ENCODE results near the gene NEUROD1.

Gene NEUROD1

DNA sequence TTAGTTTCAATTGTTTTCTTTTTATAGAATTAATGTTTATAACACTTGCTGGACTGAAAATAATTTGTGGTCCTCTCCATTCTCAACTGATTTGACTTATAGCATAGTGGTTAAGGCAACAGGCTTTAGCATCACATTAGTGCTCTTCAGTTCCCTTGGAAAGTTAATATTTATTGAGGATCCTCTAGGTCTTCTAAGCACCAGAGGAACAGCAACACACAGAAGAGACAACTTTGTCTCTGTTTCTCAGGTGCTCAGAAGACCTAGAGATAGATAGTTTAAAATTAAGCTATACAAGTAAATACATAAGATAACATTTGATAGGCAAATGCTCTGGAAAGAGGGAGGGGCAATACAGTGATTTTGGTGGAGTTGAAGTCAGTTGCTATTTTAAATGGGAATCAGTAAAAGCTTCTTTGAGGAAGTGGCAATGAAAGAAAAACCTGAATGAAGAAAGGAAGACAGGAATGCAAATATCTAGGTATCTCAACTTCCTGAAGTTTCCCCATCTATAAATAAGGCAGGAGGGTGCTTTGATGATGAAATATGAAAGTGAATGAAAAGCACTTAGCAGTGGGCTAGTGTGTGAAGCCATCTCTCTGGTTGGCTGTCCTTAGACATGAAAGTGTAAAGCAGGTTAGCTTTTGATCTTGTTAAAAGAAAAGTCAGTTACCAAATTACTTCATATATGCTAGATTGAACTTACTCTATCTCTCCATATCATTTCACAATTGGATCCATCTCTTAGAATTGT lies 7.9 kb downstream of the NEUROD1 start:
- H3K27ac Mint-ChIP-seq = no peak overlapping the region
- DNase-seq (no peak), ATAC-seq (replicated peaks) (peak; percentile 82 to 87)
- no peaks in the 10 kb centered on the region for H3K9me3 Mint-ChIP-seq
- no peaks in the 10 kb centered on the region for H3K36me3 Mint-ChIP-seq
- H3K4me3 Mint-ChIP-seq = no peak overlapping the region
- H3K4me1 Mint-ChIP-seq = peaks cover 10 to 18% of the 10 kb centered on the region in 2 donors
- peaks cover 20 to 32% of the 10 kb centered on the region in 2 donors for H3K27me3 Mint-ChIP-seq

DNA sequence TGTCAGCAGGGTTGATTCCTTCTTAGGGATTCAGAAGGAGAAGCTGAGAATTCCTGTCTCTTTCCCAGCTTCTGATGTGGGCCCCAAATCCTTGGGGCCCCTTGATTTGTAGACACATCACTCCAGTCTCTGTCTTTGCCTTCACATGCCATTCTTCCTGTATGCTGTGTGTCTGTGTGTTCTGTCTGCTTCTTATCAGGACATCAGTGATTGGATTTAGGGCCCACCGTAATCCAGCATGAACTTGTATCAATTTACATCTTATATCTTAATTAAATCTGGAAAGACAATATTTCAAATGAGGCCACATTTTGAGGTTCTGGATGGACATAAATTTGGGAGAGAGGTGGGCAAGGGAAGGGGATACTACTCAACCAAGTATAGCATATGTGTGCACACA lies 9.7 kb downstream of the NEUROD1 start:
- Mint-ChIP-seq H3K4me3 (no peak overlapping the region), H3K27ac (no peak overlapping the region), H3K36me3 (no peaks in the 10 kb centered on the region), H3K27me3 (peaks cover 25 to 33% of the 10 kb centered on the region in 2 donors), H3K9me3 (peaks cover 6 to 7% of the 10 kb centered on the region in 2 donors), H3K4me1 (peaks cover 10 to 18% of the 10 kb centered on the region in 2 donors)
- ATAC-seq (replicated peaks) = no peak
- no peak for DNase-seq

DNA sequence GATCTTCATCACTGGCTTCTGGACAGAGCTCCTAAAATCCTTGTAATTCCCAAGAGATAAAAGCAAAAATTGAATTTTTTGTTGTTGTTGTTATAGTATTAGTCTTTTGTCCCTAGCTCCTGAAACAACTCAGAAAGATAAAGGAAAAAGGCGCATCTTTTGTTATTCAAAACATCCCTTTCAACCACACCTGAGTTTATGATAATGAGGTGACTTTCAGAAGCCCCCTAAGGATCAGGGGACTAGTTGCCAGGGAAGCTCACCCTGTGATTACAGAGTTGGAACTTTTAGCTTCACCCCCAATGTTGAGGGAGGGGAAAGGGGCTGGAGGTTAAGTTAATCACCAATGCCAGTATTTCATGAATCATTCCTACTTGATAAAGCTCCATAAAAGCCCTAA lies 13.1 kb downstream of the NEUROD1 start:
- H3K27me3 Mint-ChIP-seq = peaks cover 30 to 33% of the 10 kb centered on the region in 2 donors
- no peak overlapping the region for H3K4me3 Mint-ChIP-seq
- ATAC-seq (replicated peaks) = no peak
- H3K36me3 Mint-ChIP-seq = no peaks in the 10 kb centered on the region
- H3K9me3 Mint-ChIP-seq = peaks cover 6 to 7% of the 10 kb centered on the region in 2 donors
- H3K4me1 Mint-ChIP-seq = peaks cover 0 to 6% of the 10 kb centered on the region in 2 donors
- no peak for DNase-seq
- no peak overlapping the region for H3K27ac Mint-ChIP-seq

DNA sequence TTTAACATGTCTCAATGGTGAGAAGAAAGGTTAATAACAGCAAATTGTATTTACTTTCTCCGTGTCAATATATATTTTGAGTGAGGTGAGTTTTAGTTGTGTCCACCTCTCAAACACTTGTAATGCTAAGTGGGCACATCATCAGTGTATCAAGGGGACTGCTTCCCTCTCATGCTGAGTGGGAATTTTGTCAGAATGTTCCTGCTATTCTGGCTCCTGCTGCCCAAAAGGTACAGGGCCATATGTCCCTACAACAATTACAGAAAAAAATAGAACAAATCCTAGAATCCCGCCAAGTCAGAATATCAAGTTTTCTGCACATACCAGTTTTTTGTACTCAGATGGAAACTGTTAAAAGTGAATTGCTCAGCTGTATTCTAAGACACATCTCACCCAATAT lies 18.0 kb downstream of the NEUROD1 start:
- Mint-ChIP-seq H3K27ac (no peak overlapping the region), H3K36me3 (no peaks in the 10 kb centered on the region), H3K9me3 (peaks cover 6 to 7% of the 10 kb centered on the region in 2 donors), H3K4me3 (no peak overlapping the region), H3K27me3 (peaks cover 34 to 41% of the 10 kb centered on the region in 2 donors), H3K4me1 (peaks cover 3 to 5% of the 10 kb centered on the region in 2 donors)
- ATAC-seq (replicated peaks) (no peak), DNase-seq (no peak)

DNA sequence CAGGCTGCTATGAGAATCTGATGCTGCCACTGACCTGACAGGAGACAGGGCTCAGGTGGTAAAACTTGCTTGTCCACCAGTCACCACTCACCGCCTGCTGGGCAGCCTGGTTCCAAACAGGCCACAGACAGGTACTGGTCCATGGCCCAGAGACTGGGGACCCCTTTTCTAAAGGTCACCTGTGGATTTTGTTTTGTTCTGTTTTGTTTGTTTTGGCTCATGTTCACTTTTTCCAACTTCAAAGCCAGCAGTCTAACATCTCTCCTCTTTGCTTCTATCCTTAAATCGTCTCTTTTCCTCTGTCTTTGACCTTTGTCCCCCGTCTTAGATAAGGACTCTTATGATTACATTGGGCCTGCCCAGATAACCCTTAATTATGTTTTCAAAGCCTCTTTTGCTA lies 20.1 kb downstream of the NEUROD1 start:
- DNase-seq (no peak), ATAC-seq (replicated peaks) (no peak)
- Mint-ChIP-seq H3K27me3 (peaks cover 36% of the 10 kb centered on the region in 2 donors), H3K27ac (no peak overlapping the region), H3K36me3 (no peaks in the 10 kb centered on the region), H3K4me3 (no peak overlapping the region), H3K9me3 (no peaks in the 10 kb centered on the region), H3K4me1 (peaks cover 10 to 15% of the 10 kb centered on the region in 2 donors)

DNA sequence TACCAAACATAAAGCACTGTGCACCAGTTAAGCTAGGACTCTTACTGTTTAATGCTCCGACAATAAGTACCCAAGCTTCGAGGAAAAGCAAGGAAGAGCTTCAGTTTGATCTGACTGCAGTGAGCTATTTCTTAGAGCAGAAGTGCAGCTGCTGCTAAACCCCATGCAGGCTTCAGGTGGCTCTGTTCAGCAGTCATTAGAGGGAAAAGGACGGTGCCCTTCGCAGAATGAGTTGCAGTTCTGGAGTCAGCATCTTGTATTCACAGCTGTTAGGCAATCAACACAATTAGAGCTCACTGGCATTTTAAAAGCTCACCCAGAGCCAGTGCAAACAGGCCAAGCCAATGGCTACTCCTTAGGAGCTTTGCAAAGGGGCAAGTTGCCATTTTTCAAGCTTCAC lies 21.9 kb downstream of the NEUROD1 start:
- no peaks in the 10 kb centered on the region for H3K36me3 Mint-ChIP-seq
- no peak overlapping the region for H3K27ac Mint-ChIP-seq
- DNase-seq (no peak), ATAC-seq (replicated peaks) (no peak)
- no peaks in the 10 kb centered on the region for H3K9me3 Mint-ChIP-seq
- H3K27me3 Mint-ChIP-seq = peaks cover 38 to 48% of the 10 kb centered on the region in 2 donors
- H3K4me3 Mint-ChIP-seq = no peak overlapping the region
- H3K4me1 Mint-ChIP-seq = peaks cover 10 to 15% of the 10 kb centered on the region in 2 donors

DNA sequence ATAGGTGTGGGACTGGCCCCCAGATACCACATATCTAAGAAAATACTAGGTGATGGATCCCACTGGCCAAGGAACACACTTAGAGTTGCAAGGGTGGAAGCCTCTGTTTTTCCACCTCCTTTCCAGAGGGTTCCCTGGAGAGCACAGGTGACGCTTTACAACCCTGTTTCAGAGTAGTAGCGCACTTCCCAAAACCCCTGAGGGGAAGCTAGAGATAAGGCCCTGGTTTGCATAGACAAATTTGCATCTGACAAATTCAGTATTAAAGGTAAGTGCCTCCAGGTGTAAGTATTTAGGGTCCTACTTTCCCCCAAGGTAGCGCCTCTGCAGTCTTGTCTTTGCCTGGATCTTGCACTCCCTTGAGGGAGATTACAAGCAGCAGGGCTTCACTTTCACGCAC lies 22.9 kb downstream of the NEUROD1 start:
- DNase-seq (no peak), ATAC-seq (replicated peaks) (peak in 1 of 2 donors; percentile 10)
- peaks cover 10 to 15% of the 10 kb centered on the region in 2 donors for H3K4me1 Mint-ChIP-seq
- H3K27ac Mint-ChIP-seq = peak overlapping the region; percentile 16
- peaks cover 43 to 55% of the 10 kb centered on the region in 2 donors for H3K27me3 Mint-ChIP-seq
- H3K4me3 Mint-ChIP-seq = peak overlapping the region; percentile 74 to 88
- no peaks in the 10 kb centered on the region for H3K36me3 Mint-ChIP-seq
- H3K9me3 Mint-ChIP-seq = no peaks in the 10 kb centered on the region

DNA sequence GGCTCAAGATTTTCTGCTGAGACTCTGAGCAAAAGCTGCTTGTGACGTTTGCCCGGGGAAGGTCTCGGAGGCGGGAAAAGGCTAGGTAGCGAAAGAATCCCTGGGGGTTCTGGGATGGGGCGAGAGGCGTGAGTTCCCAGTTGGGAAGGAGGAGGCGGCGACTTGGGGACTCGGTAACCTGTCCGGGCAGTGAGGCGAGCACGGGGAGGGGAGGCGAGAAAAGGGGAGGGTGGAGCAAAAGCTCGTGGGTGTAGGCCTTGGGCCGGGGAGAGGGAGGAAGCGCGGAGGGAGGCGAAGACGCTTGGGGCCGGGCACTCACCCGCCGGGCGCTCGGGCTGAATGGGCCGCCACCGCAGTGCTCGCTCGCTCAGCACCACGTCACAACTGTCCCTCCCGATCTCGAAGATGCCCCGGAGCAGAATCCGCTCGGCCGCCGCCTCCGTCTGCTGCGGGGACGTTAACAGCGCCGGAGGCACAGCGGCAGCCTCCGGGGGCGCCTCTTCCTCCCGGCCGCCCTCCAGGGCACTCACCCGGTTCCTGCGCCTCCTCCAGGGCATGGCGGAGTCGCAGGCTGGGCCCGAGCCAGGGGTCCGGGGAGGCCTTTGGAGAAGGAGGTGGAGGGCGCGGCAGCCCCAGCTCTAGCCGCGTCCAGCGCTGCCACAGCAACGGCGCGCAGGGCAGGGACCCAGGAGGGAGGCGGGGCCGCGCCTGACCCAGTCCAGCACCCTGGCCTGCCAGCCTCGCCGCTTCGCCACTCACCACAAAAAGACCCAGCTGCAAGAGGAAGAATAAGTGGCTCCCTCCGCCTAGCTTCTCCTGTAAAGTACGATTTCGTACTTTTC lies 23.6 kb downstream of the NEUROD1 start, which contains the start of gene CERKL:
CERKL (minus strand) TSS at position 656 of the 842 bp plus-strand sequence; CDS start at position 557, 99 bp downstream.
- Mint-ChIP-seq H3K27ac (peak within 1 kb of the TSS; percentile 78), H3K4me1 (peaks cover 10 to 15% of the 10 kb centered on the region in 2 donors), H3K27me3 (peaks cover 47 to 59% of the 10 kb centered on the region in 2 donors), H3K36me3 (no peaks in the 10 kb centered on the region), H3K9me3 (no peaks in the 10 kb centered on the region), H3K4me3 (peak within 1 kb of the TSS; percentile 88 to 92)
- peak; percentile 8 for DNase-seq
- ATAC-seq (replicated peaks) = peak; percentile 74 to 81

DNA sequence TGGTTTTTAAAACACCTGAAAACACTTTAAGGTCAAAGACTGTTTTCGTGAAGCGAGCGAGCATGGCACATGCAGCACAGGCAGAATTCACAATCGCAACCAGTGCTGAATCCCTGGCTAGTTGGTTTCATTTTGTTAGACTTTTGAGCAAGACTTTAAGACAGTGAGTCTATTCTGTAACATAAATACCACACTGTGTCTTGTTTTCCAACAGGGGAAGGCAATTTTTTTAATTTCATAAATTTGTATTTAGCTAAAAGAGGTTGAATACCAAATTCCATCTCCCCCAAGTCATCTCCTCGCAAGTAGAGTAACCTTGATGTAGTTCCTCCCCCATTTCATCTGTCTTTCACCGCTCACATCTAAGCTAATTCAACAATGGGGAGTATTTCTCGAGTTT lies 24.8 kb downstream of the NEUROD1 start:
- ATAC-seq (replicated peaks) (no peak), DNase-seq (no peak)
- H3K9me3 Mint-ChIP-seq = no peaks in the 10 kb centered on the region
- H3K27ac Mint-ChIP-seq = no peak overlapping the region
- H3K4me1 Mint-ChIP-seq = peaks cover 10 to 15% of the 10 kb centered on the region in 2 donors
- H3K36me3 Mint-ChIP-seq = no peaks in the 10 kb centered on the region
- H3K27me3 Mint-ChIP-seq = peaks cover 47 to 64% of the 10 kb centered on the region in 2 donors
- H3K4me3 Mint-ChIP-seq = no peak overlapping the region

DNA sequence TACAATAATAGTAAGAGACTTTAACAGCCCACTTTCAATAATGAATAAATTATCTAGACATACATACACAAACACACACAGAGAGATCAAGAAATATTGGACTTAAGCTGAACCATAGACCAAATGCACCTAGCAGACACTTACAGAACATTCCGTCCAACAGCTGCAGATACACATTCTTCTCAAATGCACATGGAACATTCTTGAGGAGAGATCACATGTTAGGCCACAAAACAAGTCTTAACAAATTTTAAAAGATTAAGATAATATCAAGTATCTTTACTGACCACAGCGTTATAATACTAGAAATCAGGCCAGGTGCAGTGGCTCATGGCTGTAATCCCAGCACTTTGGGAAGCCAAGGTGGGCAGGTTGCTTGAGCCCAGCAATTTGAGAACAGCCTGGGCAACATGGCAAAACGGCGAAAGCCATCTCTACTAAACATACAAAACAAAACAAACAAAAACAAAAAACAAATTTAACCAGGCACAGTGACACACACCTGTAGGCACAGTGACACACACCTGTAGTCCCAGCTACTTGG lies 30.8 kb downstream of the NEUROD1 start:
- no peak for DNase-seq
- Mint-ChIP-seq H3K9me3 (no peaks in the 10 kb centered on the region), H3K4me3 (no peak overlapping the region), H3K36me3 (no peaks in the 10 kb centered on the region), H3K4me1 (no peaks in the 10 kb centered on the region), H3K27ac (no peak overlapping the region), H3K27me3 (peaks cover 49 to 64% of the 10 kb centered on the region in 2 donors)
- no peak for ATAC-seq (replicated peaks)

DNA sequence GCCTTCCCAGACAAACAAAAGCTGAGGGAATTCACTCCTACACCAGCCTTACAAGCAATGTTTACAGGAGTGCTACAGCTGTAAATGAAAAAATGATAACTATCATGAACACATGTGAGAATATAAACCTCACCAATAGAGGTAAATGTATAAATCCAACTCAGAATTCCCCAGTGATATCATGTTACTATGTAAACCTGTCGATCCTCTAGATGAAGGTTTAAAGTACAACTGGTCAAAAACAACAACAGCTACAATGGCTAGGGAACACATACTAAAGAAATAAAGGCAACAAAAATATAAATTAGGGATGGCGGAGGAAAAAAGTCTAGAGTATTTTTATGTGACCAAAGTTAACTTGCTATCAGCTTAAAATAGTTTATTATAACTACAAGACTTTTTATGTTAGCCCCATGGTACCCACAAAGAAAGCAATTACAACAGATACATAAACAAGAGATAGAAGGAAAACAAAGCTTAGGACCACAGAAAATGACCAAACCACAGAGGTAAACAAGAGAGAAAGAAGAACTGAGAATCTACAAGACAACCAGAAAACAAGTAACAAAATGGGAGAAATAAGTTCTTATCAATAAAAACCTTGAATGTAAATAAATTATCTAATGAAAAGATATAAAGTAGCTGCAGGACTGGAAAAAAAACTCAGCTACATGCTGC lies 31.7 kb downstream of the NEUROD1 start:
- H3K27me3 Mint-ChIP-seq = peaks cover 49 to 65% of the 10 kb centered on the region in 2 donors
- H3K4me1 Mint-ChIP-seq = no peaks in the 10 kb centered on the region

DNA sequence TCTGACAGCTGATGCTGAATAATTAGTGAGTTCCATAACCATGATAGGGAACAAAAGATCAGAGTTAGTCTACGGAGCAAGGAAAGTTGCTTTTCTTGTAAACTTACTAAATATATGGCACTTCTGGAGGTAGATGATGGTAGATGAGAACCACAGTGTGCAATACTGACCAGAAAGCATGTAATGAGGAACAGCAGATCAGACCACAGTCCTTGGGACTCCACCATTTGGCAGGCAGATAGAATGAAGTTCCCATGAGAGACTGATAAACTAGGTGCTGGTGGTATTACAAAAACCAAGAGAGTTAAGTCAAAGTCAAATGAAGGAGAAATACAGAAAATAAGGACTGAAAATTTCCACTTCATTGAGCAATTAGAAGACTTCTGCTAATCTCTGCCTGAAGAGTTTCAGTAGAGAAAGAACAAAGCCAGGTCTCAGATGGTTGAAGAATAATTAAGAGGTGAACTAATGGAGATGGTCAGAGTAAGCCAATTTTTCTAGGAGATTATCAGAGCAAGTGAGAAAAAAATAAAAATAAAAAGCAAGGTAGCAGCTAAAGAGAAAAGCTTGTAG lies 33.8 kb downstream of the NEUROD1 start:
- H3K36me3 Mint-ChIP-seq = no peaks in the 10 kb centered on the region
- H3K27me3 Mint-ChIP-seq = peaks cover 33 to 52% of the 10 kb centered on the region in 2 donors
- ATAC-seq (replicated peaks) = no peak
- DNase-seq = no peak
- H3K4me3 Mint-ChIP-seq = no peak overlapping the region
- H3K27ac Mint-ChIP-seq = no peak overlapping the region
- no peaks in the 10 kb centered on the region for H3K4me1 Mint-ChIP-seq
- no peaks in the 10 kb centered on the region for H3K9me3 Mint-ChIP-seq

More for the DNA sequence above, 31.7 kb downstream of the NEUROD1 start:
- no peak overlapping the region for H3K4me3 Mint-ChIP-seq
- H3K36me3 Mint-ChIP-seq = no peaks in the 10 kb centered on the region
- no peaks in the 10 kb centered on the region for H3K9me3 Mint-ChIP-seq
- no peak overlapping the region for H3K27ac Mint-ChIP-seq
- DNase-seq (no peak), ATAC-seq (replicated peaks) (no peak)

DNA sequence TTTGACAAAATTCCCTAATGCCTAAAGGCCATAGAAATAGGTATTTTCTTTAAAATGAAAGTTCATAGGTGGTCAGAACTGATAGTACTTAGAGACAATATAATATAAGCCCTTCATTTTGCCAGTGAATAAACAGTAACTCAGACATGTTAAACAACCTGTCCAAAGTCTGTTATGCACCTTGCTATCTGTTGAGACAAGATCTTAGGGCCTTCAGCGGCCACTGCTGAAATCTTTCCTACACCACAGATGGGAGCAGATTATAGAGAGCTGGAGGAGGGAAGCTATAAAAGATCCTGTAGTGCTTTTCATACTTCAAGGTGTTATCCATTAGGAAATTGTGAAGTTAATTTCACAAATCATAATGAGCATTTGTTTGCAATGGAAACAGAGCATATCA lies 37.2 kb downstream of the NEUROD1 start:
- no peak for DNase-seq
- Mint-ChIP-seq H3K4me1 (no peaks in the 10 kb centered on the region), H3K27me3 (peaks cover 22 to 40% of the 10 kb centered on the region in 2 donors), H3K9me3 (no peaks in the 10 kb centered on the region), H3K27ac (no peak overlapping the region), H3K4me3 (no peak overlapping the region), H3K36me3 (no peaks in the 10 kb centered on the region)
- no peak for ATAC-seq (replicated peaks)

DNA sequence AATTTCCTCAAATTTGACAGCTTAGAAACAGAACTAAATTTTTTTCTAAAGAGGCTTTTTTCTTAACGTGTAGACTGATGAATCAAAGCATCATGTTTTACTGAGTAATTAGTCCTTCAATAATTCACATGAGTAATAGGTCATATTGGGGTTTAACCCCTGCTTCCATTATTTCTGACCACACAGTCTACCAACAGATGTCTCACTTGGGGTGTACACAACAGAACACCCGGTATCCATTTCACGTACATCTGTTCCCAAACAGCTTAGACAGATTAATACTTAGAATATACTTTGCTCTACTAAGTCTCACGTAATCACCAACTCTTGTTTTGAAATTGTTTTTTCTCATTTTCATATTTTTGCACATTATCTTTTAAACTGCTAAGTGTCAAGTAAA lies 38.2 kb downstream of the NEUROD1 start:
- Mint-ChIP-seq H3K4me1 (no peaks in the 10 kb centered on the region), H3K27me3 (peaks cover 16 to 31% of the 10 kb centered on the region in 2 donors), H3K9me3 (no peaks in the 10 kb centered on the region), H3K4me3 (no peak overlapping the region), H3K36me3 (no peaks in the 10 kb centered on the region), H3K27ac (no peak overlapping the region)
- ATAC-seq (replicated peaks) = no peak
- DNase-seq = no peak
